ENCODE data around the gene MEA1.

MEA1 gene

GRCh38 chr6:42969431-42969830 is 44.3 kb downstream of the MEA1 start:
- DNase-seq, result no peak

DNA sequence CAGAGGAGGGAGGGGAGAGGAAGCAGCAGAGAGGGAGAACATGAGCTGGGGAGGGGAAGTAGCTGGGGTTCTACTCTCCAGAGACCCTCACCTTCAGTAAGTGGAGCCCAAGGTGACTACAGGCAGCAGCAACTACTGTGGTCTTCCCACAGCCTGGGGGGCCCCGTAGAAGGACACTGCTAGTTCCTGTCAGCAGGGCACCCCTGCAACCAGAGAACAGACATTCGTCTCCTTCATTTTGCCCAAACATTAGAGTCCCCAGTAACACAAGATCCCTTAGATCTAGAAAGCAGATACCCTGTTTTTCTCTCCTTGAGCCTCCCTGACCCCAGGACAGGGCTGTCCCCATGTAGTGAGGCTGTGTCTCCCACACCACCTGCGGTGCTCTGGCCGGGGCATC is 45.0 kb downstream of the MEA1 start:
- no peak for DNase-seq

- no peak for DNase-seq
Observed at GRCh38 chr6:42968126-42968701, 45.5 kb downstream of the MEA1 start.

- DNase-seq, result no peak
Observed at GRCh38 chr6:42967228-42967627, 46.5 kb downstream of the MEA1 start.

DNA sequence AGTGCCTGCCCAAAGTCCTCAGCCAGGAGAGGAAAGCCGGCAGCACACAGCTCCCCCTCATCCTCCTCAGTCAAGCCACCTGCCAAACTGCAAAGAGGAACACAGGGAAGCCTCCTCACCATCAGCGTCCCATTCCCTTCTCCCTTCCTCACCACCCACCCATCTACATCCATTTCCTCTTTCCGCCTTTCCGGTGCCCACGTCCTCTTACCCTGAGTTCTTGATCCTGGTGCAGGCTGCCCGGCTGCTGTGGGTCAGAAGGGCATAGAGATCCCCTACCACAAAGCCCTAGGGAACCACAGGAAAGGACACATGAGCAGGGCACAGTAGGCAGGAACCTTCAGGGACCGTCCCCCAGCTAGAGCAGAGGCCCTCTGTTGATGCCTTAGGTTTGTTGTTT is 47.2 kb downstream of the MEA1 start:
- no peak for DNase-seq

DNA sequence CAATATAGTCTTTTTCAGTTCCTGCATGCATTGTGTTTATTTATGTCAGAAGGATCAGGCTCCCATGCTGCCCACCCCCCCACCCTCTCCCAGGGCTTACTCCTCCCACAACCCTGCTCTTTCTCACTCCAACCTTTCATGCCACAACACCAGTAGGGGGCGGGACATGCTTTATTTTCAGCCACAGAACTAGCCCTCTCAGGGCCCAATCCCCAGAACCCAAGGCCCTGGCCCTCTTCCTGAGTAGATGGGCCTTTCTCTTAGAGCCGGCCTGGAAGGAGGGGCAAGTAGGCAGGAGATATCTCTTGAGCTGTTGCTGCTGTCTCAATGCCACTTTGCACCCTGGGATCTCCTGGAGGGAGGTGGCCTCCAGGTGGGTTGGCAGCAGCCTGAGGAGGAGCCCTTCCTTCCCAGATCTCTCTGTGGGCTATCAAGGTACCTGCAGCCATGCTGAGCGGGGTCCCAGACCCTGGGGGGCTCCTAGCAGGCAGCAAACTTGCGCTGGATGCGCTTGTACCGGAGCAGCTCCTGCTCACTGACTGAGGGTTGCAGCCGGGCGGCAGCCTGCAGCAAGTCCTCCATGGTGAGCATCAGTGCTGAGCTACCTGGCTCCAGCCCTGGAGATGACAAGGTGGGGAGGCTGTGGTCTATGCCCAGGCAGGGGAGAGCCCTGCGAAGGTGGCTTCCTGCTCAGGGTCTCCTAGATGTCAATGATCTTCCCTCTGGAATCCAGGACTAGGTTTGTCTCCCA is 49.7 kb downstream of the MEA1 start:
- peak; percentile 81 for DNase-seq

GRCh38 chr6:42963179-42963854 is 50.4 kb downstream of the MEA1 start:
- DNase-seq, result no peak

- no peak for DNase-seq
Observed at GRCh38 chr6:42962502-42963178, 51.1 kb downstream of the MEA1 start.

- DNase-seq, result no peak
Observed at GRCh38 chr6:42962096-42962495, 51.6 kb downstream of the MEA1 start.
